IPS DF 19.7 (cell line): ENCODE measurements around the gene KRTAP5-11.
"Not testable (repeated sequence)": the region's sequence is repeated elsewhere in the genome, so short reads cannot be mapped to it uniquely, and the experiment has no call there.

Source experiments
- DNase-seq: peaks from one replicate; pipeline ENCODE4 v3.0.0-alpha.2; 2013; ENCODE audit warnings: low read depth, low spot score

The KRTAP5-11 gene

GRCh38 chr11:71556018-71556417, 26.7 kb downstream of the KRTAP5-11 start:
- no peak for DNase-seq

- DNase-seq = no peak
Measured at GRCh38 chr11:71555508-71555907, 27.2 kb downstream of the KRTAP5-11 start.

- no peak for DNase-seq
Measured at GRCh38 chr11:71554996-71555395, 27.7 kb downstream of the KRTAP5-11 start.

DNA sequence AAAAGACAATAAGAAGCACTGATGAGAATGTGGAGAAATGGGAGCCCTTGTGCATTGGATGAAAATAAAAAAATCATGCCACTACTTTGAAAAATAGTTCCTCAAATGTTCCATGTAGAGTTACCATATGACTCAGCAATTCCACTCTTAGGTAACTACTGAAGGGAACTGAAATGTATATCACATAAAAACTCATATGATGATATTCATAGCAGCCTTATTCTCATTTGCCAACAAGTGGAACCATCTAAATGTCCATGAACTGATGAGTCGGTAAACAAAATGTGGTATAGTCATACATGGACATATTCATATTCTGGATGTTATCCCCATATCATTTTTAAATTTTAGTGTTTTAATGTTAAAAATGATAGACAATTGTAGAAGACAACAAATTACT, 31.0 kb downstream of the KRTAP5-11 start:
- DNase-seq = no peak

- DNase-seq = no peak
Measured at GRCh38 chr11:71548716-71549151, 33.9 kb downstream of the KRTAP5-11 start.

DNA sequence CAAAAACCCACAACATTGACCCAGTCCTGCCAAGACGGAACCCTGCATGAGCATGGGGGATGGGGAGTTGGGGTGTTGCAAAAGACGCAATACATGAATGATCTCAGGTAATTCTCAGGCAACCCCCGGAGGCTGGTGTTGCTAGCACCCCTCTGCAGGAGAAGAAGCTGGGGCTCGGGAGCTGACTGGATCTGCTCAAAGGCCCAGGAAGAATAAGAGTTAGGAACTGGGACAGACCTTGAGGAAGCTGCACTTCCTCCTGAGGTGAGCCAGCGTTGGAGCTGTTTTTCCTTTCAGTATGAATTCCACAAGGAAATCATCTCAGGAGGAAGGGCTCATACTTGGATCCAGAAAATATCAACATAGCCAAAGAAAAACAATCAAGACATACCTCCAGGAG, 34.6 kb downstream of the KRTAP5-11 start, which contains the start of gene KRTAP5-9:
Gene KRTAP5-9, plus strand, starts transcription at position 301 of the 400 bp plus-strand sequence. CDS start 238 bp downstream, outside the sequence.
- no peak for DNase-seq

- DNase-seq = no peak
Measured at GRCh38 chr11:71545405-71545966, 37.2 kb downstream of the KRTAP5-11 start.

DNA sequence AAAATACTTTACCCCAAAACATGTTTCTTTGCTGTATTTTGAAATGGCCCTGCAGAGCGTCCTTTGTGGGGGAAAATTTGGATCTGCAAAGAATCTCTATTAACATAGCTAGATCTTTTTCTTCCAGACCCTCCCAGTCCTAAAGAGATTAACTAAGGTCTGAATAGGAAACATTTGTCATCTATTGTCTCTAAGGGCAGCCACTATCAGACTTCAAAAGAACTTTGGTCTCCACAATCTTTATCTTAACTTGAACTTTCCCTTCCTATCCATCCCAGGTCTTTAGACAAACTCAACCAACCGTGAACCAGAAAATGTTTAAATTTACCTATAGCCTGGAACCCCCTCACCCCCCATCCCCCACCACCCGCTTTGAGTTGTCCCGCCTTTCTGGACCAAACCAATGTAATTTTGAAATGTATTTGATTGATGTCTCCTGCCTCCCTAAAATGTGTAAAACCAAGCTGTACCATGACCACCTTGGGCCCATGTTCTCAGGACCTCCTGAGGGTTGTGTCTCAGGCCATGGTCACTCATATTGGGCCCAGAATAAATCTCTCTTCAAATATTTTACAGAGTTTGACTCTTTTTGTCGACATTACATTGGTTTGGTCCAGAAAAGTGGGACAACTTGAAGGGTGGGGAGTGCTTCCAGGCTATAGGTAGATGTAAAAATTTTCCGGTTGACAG, 38.0 kb downstream of the KRTAP5-11 start:
- DNase-seq = no peak

- no peak for DNase-seq
Measured at GRCh38 chr11:71543866-71544265, 38.8 kb downstream of the KRTAP5-11 start.

- no peak for DNase-seq
Measured at GRCh38 chr11:71542879-71543777, 39.5 kb downstream of the KRTAP5-11 start.

DNA sequence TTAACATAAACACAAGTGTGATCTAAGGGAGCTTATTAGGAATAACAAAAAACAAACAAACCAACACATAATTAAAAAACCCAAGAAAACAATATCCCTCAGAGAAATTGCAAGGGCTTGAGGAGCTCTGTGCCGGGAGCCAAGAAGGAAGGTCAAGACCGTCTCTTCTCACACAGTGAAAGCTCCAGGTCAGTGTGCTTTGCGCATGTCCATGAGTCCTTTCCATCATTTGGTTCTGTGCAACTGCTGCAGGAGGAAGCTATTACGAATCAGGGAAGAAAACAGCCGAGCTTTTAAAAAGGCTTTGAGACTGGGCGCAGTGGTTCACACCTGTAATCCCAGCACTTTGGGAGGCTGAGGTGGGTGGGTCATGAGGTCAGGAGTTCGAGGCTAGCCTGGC, 40.3 kb downstream of the KRTAP5-11 start:
- no peak for DNase-seq

GRCh38 chr11:71540521-71541304, 42.0 kb downstream of the KRTAP5-11 start:
- DNase-seq = not testable (repeated sequence)

- not testable (repeated sequence) for DNase-seq
Measured at GRCh38 chr11:71539971-71540370, 42.7 kb downstream of the KRTAP5-11 start.

DNA sequence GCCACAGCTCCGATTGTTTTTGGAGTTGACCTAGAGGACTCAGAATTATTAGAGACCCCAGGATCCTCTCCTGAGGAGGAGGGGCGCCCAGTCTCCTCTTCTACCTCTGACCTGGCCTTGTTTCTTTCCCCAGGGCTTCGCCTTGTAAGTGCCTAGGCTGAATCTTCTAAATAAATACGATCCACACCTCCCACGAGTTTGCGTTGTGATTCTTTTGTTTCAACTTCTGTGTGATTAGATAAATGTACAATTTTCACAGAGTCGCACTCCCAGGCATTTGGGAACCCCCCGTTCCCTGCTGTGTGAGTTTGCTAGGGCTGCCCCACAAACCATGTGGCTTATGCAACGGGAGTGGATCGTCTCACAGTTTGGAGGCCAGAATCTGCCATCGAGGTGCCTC, 43.7 kb downstream of the KRTAP5-11 start:
- DNase-seq = no peak

DNA sequence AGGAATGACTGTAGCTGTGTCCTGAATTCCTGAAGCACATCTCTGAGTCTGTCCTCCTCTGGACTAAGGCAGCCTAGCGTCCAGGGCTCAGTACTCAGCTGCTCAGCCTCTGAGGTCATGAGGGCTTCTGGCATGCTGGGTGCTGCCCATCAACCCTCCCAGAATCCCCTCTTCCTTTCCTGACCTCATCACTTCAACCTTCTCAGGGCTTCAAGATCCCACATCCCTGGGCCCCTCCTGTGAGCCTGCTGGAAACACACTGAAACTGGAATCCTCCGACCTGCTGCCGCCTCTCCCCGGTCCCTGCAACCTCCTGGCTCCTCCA, 44.0 kb downstream of the KRTAP5-11 start:
- no peak for DNase-seq

- not testable (repeated sequence) for DNase-seq
Measured at GRCh38 chr11:71537977-71538665, 44.6 kb downstream of the KRTAP5-11 start, which contains the start of gene KRTAP5-8. Gene KRTAP5-8 (plus strand): TSS chr11:71538025. CDS start chr11:71538056, 31 bp downstream.

- no peak for DNase-seq
Measured at GRCh38 chr11:71537537-71537936, 45.1 kb downstream of the KRTAP5-11 start.

DNA sequence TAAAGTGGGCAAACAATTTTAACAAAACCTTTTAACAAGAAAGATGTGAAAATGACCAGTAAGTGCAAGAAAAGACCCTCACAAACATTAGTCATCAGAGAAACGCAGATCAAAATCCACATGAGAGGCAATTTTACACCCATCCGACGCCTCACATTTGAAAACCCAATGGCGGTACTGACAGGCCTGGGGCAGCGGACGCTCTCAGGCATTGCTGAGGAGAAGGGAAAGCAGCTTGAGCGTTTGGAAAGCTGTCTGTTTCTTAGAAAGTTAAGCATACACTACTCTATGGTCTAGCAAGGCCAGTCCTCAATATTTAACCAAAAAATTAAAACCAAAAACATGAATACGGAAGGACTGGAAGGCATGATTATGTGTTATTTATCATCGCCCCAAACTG, 46.9 kb downstream of the KRTAP5-11 start:
- no peak for DNase-seq

DNA sequence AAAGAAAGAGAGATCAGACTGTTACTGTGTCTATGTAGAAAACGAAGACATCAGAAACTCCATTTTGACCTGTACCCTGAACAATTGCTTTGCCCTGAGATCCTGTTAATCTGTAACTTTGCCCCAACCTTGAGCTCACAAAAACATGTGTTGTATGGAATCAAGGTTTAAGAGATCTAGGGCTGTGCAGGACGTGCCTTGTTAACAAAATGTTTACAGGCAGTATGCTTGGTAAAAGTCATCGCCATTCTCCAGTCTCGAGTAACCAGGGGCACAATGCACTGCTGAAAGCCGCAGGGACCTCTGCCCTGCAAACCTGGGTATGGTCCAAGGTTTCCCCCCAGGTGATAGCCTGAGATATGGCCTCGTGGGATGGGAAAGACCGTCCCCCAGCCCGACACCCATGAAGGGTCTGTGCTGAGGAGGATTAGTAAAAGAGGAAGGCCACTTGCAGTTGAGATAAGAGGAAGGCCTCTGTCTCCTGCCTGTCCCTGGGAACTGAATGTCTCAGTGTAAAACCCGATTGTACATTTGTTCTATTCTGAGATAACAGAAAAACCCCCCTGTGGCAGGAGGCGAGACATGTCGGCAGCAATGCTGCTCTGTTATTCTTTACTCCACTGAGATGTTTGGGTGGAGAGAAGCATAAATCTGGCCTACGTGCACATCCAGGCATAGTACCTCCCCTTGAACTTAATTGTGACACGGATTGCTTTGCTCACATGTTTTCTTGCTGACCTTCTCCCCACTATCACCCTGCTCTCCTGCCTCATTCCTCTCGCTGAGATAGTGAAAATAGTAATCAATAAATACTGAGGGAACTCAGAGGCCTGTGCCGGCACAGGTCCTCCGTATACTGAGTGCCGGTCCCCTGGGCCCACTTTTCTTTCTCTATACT, 47.7 kb downstream of the KRTAP5-11 start:
- not testable (repeated sequence) for DNase-seq
